ENCODE results near the gene PAK1. TPM values are rescaled to one million over a fixed set of nuclear protein-coding genes. Genes with fewer than 3 reads are reported as not detected.

PAK1 gene
- total RNA-seq, 1 donor from 2014 or later = 7.7 TPM

DNA sequence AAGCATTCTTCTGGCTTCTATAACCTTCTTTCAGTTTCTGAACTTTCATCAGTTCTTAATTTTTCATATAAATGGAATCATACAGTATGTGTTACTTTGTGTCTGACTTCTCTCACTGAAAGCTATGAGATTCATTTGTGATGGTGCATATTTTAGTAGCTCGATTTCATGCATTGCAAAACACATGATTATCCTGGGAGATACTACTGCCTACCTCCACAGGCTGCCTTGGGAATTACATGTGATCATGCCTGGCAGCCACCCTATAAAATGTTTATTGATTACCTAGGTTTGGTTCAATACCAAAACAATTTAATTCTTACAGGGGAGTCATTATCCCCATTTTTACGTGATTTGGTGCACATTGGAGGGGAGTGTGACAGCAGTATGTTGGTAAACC lies 34.1 kb upstream of the PAK1 start:
- Histone ChIP-seq H3K27me3 (ENCODE audit: low read depth) (peaks cover 9% of the 10 kb centered on the region), H3K27ac (replicated peaks) (no peak overlapping the region), H3K36me3 (no peaks in the 10 kb centered on the region), H3K9me3 (replicated peaks) (no peaks in the 10 kb centered on the region), H3K4me3 (no peak overlapping the region), H3K4me1 (peaks cover 2% of the 10 kb centered on the region)
- intact Hi-C loops (cut with micrococcal nuclease) = no loop called here
- DNase-seq = no peak
- TF ChIP-seq, protein P1, sequence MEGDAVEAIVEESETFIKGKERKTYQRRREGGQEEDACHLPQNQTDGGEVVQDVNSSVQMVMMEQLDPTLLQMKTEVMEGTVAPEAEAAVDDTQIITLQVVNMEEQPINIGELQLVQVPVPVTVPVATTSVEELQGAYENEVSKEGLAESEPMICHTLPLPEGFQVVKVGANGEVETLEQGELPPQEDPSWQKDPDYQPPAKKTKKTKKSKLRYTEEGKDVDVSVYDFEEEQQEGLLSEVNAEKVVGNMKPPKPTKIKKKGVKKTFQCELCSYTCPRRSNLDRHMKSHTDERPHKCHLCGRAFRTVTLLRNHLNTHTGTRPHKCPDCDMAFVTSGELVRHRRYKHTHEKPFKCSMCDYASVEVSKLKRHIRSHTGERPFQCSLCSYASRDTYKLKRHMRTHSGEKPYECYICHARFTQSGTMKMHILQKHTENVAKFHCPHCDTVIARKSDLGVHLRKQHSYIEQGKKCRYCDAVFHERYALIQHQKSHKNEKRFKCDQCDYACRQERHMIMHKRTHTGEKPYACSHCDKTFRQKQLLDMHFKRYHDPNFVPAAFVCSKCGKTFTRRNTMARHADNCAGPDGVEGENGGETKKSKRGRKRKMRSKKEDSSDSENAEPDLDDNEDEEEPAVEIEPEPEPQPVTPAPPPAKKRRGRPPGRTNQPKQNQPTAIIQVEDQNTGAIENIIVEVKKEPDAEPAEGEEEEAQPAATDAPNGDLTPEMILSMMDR (IDR thresholded peaks at IDR 0.05; ENCODE audit: borderline replicate concordance) = no peak

DNA sequence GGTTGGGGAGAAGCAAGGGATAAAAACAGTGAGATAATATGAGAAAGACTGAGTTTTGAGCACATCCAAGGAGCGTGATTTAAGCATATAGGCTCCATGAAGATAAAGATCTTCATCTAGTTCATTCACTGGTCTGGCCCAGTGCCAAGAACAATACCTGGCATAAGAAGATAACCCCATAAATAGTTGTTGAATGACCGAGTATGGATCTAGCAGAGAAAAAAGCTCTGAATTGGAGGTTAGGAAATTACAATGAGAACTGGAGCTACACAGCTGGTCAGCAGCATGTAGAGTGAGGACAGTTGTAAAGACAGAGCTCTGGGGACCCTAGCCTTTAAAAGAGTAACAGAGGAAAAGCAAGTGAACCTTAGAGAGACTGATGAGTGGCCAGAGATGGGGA lies 33.0 kb upstream of the PAK1 start:
- peaks cover 11% of the 10 kb centered on the region for H3K4me1 ChIP-seq
- H3K36me3 ChIP-seq = no peaks in the 10 kb centered on the region
- no peaks in the 10 kb centered on the region for H3K9me3 ChIP-seq (replicated peaks)
- intact Hi-C loops (cut with micrococcal nuclease) = no loop called here
- H3K4me3 ChIP-seq = no peak overlapping the region
- TF ChIP-seq, protein P1 (IDR thresholded peaks at IDR 0.05; ENCODE audit: borderline replicate concordance) = no peak
- peaks cover 9% of the 10 kb centered on the region for H3K27me3 ChIP-seq (ENCODE audit: low read depth)
- no peak for DNase-seq
- no peak overlapping the region for H3K27ac ChIP-seq (replicated peaks)

DNA sequence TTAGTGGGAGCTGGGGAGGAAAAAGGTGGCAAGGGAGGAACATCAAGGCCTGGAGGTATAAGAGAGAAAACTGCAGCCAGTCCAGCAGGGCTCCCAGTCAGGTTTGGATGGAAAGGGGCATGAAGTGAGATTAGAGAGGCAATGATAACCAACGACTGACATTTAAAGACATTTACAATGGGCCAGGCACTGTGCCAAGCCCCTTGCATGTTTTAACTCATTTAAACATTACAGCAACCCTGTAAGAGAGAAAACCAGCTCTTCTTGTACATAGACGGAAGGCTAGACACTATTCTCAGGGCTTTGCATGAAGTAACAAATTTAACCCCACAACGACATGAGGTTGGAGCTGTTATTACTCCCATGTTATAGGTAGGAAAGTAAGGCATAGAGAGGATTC lies 32.1 kb upstream of the PAK1 start:
- no peak for DNase-seq
- TF ChIP-seq, protein P1 (IDR thresholded peaks at IDR 0.05; ENCODE audit: borderline replicate concordance) = no peak
- H3K27ac ChIP-seq (replicated peaks) = no peak overlapping the region
- peaks cover 5% of the 10 kb centered on the region for H3K27me3 ChIP-seq (ENCODE audit: low read depth)
- intact Hi-C loops (cut with micrococcal nuclease) = no loop called here
- H3K36me3 ChIP-seq = no peaks in the 10 kb centered on the region
- no peaks in the 10 kb centered on the region for H3K9me3 ChIP-seq (replicated peaks)
- peaks cover 11% of the 10 kb centered on the region for H3K4me1 ChIP-seq
- no peak overlapping the region for H3K4me3 ChIP-seq

DNA sequence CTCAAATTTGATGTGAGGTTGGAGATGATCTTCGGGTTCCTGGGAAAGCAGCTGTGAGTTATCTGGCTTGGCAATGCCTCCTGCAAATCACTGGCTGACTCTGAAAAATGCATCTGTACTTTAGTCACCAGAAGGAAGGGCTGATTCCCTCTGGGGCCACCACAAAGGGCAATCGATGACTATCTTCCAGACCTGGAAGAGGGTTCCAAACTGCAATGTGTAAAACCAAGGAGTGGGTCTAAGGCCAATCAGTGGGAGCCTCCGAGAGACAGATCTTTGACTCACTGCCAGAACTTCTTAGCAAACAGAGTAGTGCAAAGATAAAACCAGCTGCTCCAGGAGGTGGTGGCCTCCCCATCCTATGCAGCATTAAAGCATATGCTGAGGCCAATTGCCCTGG lies 29.1 kb upstream of the PAK1 start:
- DNase-seq = no peak
- TF ChIP-seq, protein P1 (IDR thresholded peaks at IDR 0.05; ENCODE audit: borderline replicate concordance) = no peak
- Histone ChIP-seq H3K27ac (replicated peaks) (no peak overlapping the region), H3K27me3 (ENCODE audit: low read depth) (peaks cover 5% of the 10 kb centered on the region), H3K4me3 (no peak overlapping the region), H3K9me3 (replicated peaks) (no peaks in the 10 kb centered on the region), H3K4me1 (peaks cover 11% of the 10 kb centered on the region), H3K36me3 (no peaks in the 10 kb centered on the region)
- intact Hi-C loops (cut with micrococcal nuclease) = no loop called here

DNA sequence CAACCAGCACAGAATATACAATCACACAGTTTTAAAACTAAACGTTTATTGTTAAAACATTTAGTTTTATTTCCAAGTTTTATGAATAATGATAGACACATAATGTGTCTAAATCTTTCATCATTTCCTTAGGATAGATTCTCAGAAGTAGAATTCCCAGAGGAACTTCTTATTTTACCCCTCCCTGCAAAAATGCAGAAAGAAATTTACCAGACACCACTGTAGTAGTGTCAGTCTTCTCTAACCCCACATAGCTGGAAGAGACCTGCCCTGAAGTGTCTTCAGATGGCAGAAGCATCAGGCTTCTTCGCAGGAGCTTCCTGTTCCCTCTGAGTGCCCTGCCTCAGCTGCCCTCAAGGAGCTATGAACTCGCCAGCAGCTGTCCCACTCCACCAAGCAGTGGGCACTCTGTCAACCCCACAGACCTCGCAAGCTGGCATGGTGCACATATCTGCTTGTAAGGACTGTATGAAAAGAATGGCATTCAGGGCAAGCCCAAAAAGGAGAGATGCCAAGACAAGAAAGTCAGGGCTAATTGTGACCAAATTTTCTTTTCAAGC lies 28.5 kb upstream of the PAK1 start:
- Histone ChIP-seq H3K9me3 (replicated peaks) (no peaks in the 10 kb centered on the region), H3K27me3 (ENCODE audit: low read depth) (peaks cover 5% of the 10 kb centered on the region), H3K27ac (replicated peaks) (no peak overlapping the region), H3K36me3 (no peaks in the 10 kb centered on the region), H3K4me3 (no peak overlapping the region), H3K4me1 (peaks cover 11% of the 10 kb centered on the region)
- TF ChIP-seq, protein P1 (IDR thresholded peaks at IDR 0.05; ENCODE audit: borderline replicate concordance) = no peak
- no peak for DNase-seq
- intact Hi-C loops (cut with micrococcal nuclease) = no loop called here

Data from left ventricle myocardium inferior (tissue), 1 donor.